Colonic mucosa (tissue), 4 donors: ENCODE results near the gene GTF2B. TPM values are rescaled to one million over a fixed set of nuclear protein-coding genes. Genes with fewer than 3 reads are reported as not detected.
"Not testable (repeated sequence)": the region's sequence is repeated elsewhere in the genome, so short reads cannot be mapped to it uniquely, and the experiment has no call there.

Source experiments
- DNase-seq: peaks from one replicate; pipeline ENCODE4 v3.0.0-alpha.2; 2020
- H3K27ac ChIP-seq: fragments of 200-600 bp; one replicate; pipeline ENCODE4 v1.8.0; 2021
- H3K27me3 ChIP-seq: fragments of 200-600 bp; one replicate; pipeline ENCODE4 v1.8.0; 2021
- H3K36me3 ChIP-seq: fragments of 200-600 bp; one replicate; pipeline ENCODE4 v1.8.0; 2021
- H3K4me1 ChIP-seq: fragments of 200-600 bp; one replicate; pipeline ENCODE4 v1.8.0; 2021; ENCODE audit warnings: mild to moderate bottlenecking
- H3K4me3 ChIP-seq: fragments of 200-600 bp; one replicate; pipeline ENCODE4 v1.8.0; 2021
- H3K9ac ChIP-seq, 2 donors: one replicate each; pipeline ENCODE4 v1.7.0; 2013; ENCODE audit warnings: control low read depth in 2 of 2, low read depth in 2 of 2, low read length in 2 of 2
- H3K9me3 ChIP-seq: fragments of 200-600 bp; one replicate; pipeline ENCODE4 v1.8.0; 2021
- intact Hi-C: fragments of 100-400 bp; cut with DNase I; formaldehyde crosslinking; loops from one replicate; pipeline ENCODE4 v1.14.1; 2022
- total RNA-seq, 2 donors: library from RNA; stranded (reverse); fragmentation: NEBNext Ultra II Directional in 1 of 2; extraction: Animal tissue kit (Norgen Biotek cat#: 25700) in 1 of 2; gene quantifications; one replicate each; pipeline ENCODE4 v1.2.1, GENCODE V29; 2021
- TF ChIP-seq, protein P1 (sequence below): fragments of 200-600 bp; IDR thresholded peaks from one replicate; pipeline ENCODE4 v1.8.0; 2022; ENCODE audit warnings: antibody characterized with exemption, mild to moderate bottlenecking
- donor health status: healthy.
- donor health status: DM: no; HTN: no; CAD: no.
- donor health status: DM: no; HTN: no; CAD: no.

Gene GTF2B
- total RNA-seq, 2 donors from 2014 or later, result 26.9 to 31.6 TPM

DNA sequence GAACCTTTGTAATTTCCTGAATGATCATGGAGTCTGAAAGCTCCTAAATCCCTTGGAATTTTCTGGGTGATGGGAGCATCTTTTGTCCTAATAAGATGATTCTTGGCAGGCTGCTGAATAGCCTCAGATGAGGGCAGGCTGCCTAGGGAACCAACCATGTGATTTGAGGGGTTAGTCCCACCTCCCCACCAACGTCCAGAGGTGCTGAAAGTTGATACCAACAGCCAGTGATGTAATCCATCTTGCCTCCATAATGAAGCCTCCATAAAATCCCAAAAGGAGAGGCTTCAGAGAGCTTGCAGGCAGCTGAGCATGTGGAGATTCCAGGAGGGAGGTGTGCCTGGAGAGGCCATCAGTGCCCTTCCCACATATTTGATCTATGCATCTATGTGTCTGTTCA is 43.7 kb downstream of the GTF2B start:
- Histone ChIP-seq H3K9ac (no peak overlapping the region), H3K27me3 (no peaks in the 10 kb centered on the region), H3K4me3 (no peak overlapping the region), H3K9me3 (no peaks in the 10 kb centered on the region), H3K36me3 (peaks cover 5% of the 10 kb centered on the region), H3K27ac (no peak overlapping the region), H3K4me1 (no peaks in the 10 kb centered on the region)
- intact Hi-C loops, result no loop called here
- TF ChIP-seq, protein P1, sequence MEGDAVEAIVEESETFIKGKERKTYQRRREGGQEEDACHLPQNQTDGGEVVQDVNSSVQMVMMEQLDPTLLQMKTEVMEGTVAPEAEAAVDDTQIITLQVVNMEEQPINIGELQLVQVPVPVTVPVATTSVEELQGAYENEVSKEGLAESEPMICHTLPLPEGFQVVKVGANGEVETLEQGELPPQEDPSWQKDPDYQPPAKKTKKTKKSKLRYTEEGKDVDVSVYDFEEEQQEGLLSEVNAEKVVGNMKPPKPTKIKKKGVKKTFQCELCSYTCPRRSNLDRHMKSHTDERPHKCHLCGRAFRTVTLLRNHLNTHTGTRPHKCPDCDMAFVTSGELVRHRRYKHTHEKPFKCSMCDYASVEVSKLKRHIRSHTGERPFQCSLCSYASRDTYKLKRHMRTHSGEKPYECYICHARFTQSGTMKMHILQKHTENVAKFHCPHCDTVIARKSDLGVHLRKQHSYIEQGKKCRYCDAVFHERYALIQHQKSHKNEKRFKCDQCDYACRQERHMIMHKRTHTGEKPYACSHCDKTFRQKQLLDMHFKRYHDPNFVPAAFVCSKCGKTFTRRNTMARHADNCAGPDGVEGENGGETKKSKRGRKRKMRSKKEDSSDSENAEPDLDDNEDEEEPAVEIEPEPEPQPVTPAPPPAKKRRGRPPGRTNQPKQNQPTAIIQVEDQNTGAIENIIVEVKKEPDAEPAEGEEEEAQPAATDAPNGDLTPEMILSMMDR, result no peak
- DNase-seq, result no peak

DNA sequence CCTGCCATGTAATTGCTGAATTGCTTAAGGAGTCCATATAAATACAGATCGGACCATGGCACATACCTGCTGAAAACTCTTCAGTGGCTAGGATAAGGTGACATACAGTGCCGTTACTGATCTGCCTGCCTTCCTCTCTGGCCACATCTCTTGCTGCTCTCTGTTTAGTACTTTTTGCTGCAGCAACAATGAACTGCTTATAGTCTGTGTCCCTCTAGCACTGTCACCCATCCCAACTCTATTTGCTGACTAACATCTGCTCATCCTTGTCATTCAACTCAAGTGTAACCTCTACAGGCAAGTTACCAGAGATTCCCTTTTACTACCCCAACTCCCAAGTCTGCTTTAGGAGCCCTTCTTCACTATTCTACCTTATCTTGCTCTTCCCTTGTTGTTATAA is 65.6 kb downstream of the GTF2B start:
- H3K9me3 ChIP-seq, result no peaks in the 10 kb centered on the region
- no peaks in the 10 kb centered on the region for H3K27me3 ChIP-seq
- no peak overlapping the region for H3K27ac ChIP-seq
- no peak overlapping the region for H3K4me3 ChIP-seq
- H3K9ac ChIP-seq, result no peak overlapping the region
- TF ChIP-seq, protein P1, result no peak
- DNase-seq, result no peak
- no peaks in the 10 kb centered on the region for H3K36me3 ChIP-seq
- no peaks in the 10 kb centered on the region for H3K4me1 ChIP-seq
- intact Hi-C loops, result no loop called here

DNA sequence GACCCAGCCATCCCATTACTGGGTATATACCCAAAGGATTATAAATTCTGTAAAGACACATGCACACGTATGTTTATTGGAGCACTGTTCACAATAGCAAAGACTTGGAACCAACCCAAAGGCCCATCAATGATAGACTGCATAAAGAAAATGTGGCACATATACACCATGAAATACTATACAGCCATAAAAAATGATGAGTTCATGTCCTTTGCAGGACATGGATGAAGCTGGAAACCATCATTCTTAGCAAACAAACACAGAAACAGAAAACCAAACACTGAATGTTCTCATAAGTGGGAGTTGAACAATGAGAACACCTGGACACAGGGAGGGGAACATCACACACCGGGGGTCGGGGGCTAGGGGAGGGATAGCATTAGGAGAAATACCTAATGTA is 71.7 kb downstream of the GTF2B start:
- H3K27me3 ChIP-seq, intact Hi-C loops, H3K4me1 ChIP-seq, DNase-seq, H3K9ac ChIP-seq, H3K27ac ChIP-seq, H3K4me3 ChIP-seq, H3K36me3 ChIP-seq, H3K9me3 ChIP-seq: not testable (repeated sequence)

DNA sequence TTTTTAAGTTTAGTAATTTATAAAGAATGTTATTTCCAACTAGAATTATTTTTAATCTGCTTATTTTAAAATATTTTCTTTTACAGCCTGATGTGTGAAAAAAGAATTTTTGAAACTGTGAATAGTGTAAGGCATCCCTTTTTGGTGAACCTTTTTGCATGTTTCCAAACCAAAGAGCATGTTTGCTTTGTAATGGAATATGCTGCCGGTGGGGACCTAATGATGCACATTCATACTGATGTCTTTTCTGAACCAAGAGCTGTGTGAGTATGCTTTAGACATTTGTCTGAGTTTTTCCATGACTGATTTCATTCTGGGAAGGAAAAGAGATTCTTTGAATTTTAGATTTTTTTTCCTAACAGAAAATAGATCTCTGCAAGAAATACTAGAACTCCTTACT is 77.9 kb downstream of the GTF2B start:
- no peak for DNase-seq
- H3K9me3 ChIP-seq, result no peaks in the 10 kb centered on the region
- intact Hi-C loops, result no loop called here
- H3K36me3 ChIP-seq, result no peaks in the 10 kb centered on the region
- no peaks in the 10 kb centered on the region for H3K4me1 ChIP-seq
- TF ChIP-seq, protein P1, result no peak
- H3K27ac ChIP-seq, result no peak overlapping the region
- H3K9ac ChIP-seq, result no peak overlapping the region
- H3K4me3 ChIP-seq, result no peak overlapping the region
- no peaks in the 10 kb centered on the region for H3K27me3 ChIP-seq

DNA sequence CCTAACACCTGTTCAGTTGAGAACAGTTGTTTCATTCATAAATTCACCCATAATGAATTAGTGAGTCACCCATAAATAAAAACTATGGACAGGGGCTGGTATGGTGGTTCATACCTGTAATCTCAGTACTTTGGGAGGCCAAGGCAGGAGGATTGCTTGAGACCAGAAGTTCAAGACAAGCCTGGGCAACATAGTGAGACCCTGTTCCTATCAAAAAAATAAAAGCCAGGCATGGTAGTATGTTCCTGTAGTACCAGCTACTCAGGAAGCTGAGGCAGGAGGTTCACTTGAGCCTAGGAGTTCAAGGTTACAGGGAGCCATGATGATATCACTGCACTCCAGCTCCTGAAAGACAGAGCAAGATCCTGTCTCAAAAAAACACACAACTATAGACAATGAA is 79.0 kb downstream of the GTF2B start:
- Histone ChIP-seq H3K4me3 (no peak overlapping the region), H3K27ac (no peak overlapping the region), H3K9me3 (no peaks in the 10 kb centered on the region), H3K9ac (no peak overlapping the region), H3K4me1 (no peaks in the 10 kb centered on the region), H3K36me3 (no peaks in the 10 kb centered on the region), H3K27me3 (no peaks in the 10 kb centered on the region)
- DNase-seq, result no peak
- TF ChIP-seq, protein P1, result no peak
- intact Hi-C loops, result no loop called here

DNA sequence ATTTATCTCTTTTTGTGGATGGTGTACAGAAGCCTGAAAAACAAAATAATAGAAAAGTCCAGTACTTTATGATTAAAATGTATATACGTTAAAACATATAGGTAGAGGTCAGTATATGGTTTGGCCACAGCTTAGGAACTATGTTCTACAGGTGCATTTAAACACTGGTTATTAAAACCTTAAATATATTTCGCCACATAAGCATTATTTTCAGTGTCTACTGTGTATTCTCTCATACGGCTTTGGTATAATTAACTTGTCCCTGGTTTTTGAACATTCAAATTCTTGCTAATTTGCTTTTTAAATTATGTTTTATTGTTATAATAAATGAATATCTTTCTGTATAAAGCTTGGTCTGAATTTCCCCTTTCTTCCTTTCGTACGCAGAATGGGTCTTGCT is 87.9 kb downstream of the GTF2B start:
- intact Hi-C loops, result loop anchor here (10.0 kb wide), 1 partner anchor 71 kb away; no protein-coding TSS in a partner anchor
- no peaks in the 10 kb centered on the region for H3K27me3 ChIP-seq
- no peak overlapping the region for H3K27ac ChIP-seq
- DNase-seq, result no peak
- TF ChIP-seq, protein P1, result no peak
- no peak overlapping the region for H3K9ac ChIP-seq
- H3K4me1 ChIP-seq, result no peaks in the 10 kb centered on the region
- no peak overlapping the region for H3K4me3 ChIP-seq
- peaks cover 10% of the 10 kb centered on the region for H3K36me3 ChIP-seq
- H3K9me3 ChIP-seq, result no peaks in the 10 kb centered on the region
